Measurements from ENCODE around the gene ATP8B3. TPM values are rescaled to one million over a fixed set of nuclear protein-coding genes. Genes with fewer than 3 reads are reported as not detected.

The ATP8B3 gene
- total RNA-seq, 1 experiment from 2014 or later: 9.6 TPM

GRCh38 chr19:1761528-1762242 lies 50.4 kb downstream of the ATP8B3 start:
- Mint-ChIP-seq H3K4me1 (peaks cover 0 to 37% of the 10 kb centered on the region in 2 experiments; a peak in 2 of 4 replicates), H3K27me3 (ENCODE audit: low read depth) (peaks cover 100% of the 10 kb centered on the region)
- no CpG with 5 or more reads among the region's 30 CpGs for WGBS (ENCODE audit: extremely low coverage, insufficient read length, low lambda C conversion rate)

More at GRCh38 chr19:1761528-1762242, 50.4 kb downstream of the ATP8B3 start:
- Histone ChIP-seq H3K18ac (ENCODE audit: insufficient read length, low read depth, low read length) (no peak overlapping the region), H3K9me3 (ENCODE audit: control insufficient read depth, low read depth, low read length) (no peaks in the 10 kb centered on the region), H2BK15ac (ENCODE audit: low read depth, low read length) (no peak overlapping the region), H2BK5ac (ENCODE audit: insufficient read length, low read length) (no peak overlapping the region), H2BK12ac (ENCODE audit: insufficient read length, low read depth, low read length) (no peak overlapping the region), H3K4me1 (ENCODE audit: insufficient read depth, low read length) (no peaks in the 10 kb centered on the region), H3T11ph (ENCODE audit: low read length) (no peak overlapping the region), H3K56ac (ENCODE audit: insufficient read length, low read depth, low read length) (no peak overlapping the region), H3K79me2 (ENCODE audit: insufficient read depth, low read length) (no peaks in the 10 kb centered on the region), H3K4ac (ENCODE audit: low read depth, low read length) (no peak overlapping the region), H2AK5ac (ENCODE audit: insufficient read length, low read length) (no peak overlapping the region), H3K27ac (ENCODE audit: insufficient read length, low read depth, low read length) (no peak overlapping the region), H3K4me2 (ENCODE audit: insufficient read depth, insufficient read length, low read length) (no peak overlapping the region), H4K8ac (replicated peaks; ENCODE audit: insufficient read length, low read depth, low read length) (no peak overlapping the region), H3K23me2 (ENCODE audit: insufficient read length, low read depth, low read length, poor library complexity, severe bottlenecking) (no peaks in the 10 kb centered on the region), H3K79me1 (ENCODE audit: insufficient read depth, low read depth, low read length, poor library complexity, severe bottlenecking) (no peaks in the 10 kb centered on the region), H2BK120ac (ENCODE audit: low read depth, low read length, poor library complexity, severe bottlenecking) (no peak overlapping the region), H4K91ac (ENCODE audit: insufficient read length, low read depth, low read length) (no peak overlapping the region), H2BK20ac (ENCODE audit: low read depth, low read length, poor library complexity, severe bottlenecking) (no peak overlapping the region), H3K14ac (ENCODE audit: insufficient read depth, low read length) (no peak overlapping the region), H3K23ac (ENCODE audit: insufficient read length, low read depth, low read length) (no peak overlapping the region), H4K20me1 (ENCODE audit: control insufficient read depth, insufficient read depth, insufficient read length) (peaks cover 2% of the 10 kb centered on the region), H2AFZ (ENCODE audit: low read length) (no peak overlapping the region), H3K9ac (ENCODE audit: extremely low read depth, insufficient read length, low read length) (no peak overlapping the region), H4K5ac (ENCODE audit: insufficient read length, low read depth, low read length) (no peak overlapping the region), H3K27me3 (ENCODE audit: insufficient read depth, low read length) (peaks cover 99% of the 10 kb centered on the region)
- Mint-ChIP-seq H3K36me3 (ENCODE audit: insufficient read depth in 1 of 3, low read depth in 3 of 3) (no peaks in the 10 kb centered on the region; a peak in 1 of 7 replicates), H3K9me3 (peaks cover 2 to 12% of the 10 kb centered on the region in 2 experiments; a peak in 4 of 5 replicates), H3K4me3 (no peak overlapping the region), H3K27ac (no peak overlapping the region)
- no peak for DNase-seq
- TF ChIP-seq CTCF (conservative IDR thresholded peaks at IDR 0.05): no peak

Measured in H9 (cell line).